Measurements from ENCODE around the gene EIF4ENIF1. TPM values are rescaled to one million over a fixed set of nuclear protein-coding genes. Genes with fewer than 3 reads are reported as not detected.
A peak's percentile ranks its signal among the peaks of the same experiment; 100 is the strongest.
"Not testable (repeated sequence)": the region's sequence is repeated elsewhere in the genome, so short reads cannot be mapped to it uniquely, and the experiment has no call there.

Gene EIF4ENIF1
- total RNA-seq, result 10 to 100 TPM; 36.5 to 49.5 TPM

DNA sequence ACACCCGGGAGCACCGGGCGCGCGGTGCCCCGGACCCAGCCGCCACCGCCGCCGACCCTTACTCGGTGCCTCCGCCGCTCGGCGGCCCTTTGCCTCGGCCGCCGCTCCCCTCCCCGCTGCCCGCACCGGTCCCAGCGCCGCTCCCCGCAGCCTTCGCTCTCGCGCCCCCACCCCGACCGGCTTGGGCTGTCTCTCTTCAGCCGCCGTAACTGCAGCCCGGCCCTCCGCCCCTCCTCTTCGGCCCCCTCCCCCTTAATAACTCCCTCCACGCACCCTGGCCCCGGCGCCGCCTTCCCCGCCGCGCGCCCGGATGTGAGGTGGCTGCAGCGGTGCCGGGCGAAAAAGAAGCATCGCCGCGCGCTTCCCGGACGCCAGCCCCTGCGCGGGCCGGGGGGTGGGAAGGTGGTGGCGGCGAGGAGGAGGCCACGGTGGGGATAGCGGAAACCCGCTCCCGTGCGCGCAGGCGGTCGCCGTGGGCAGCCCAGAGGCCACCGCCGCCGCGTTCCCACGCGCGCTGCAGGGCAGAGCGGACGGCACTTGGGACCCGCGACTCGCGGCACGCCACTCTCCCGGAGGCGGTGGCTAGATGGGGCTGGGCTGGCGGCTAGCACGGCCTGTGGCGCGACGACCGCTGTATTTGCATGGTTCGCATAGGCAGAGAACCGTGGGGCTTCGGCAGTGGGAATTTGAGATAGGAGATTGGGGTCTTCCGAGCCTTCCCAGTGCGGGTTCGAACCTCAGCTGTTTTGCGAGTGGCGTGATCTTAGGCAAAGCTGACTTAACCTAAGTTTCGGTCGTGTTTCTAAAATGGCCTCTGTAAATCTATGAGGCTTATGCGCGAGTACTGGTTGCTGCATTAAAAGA lies at the start of gene EIF4ENIF1:
Gene EIF4ENIF1 (minus strand): TSS at position 211 of the 864 bp plus-strand sequence. CDS start 1,124 bp downstream, outside the sequence.
- DNase-seq (ENCODE audit: low spot score in 2 of 2) (peak; percentile 74 to 82), ATAC-seq (peak; percentile 63 to 87)
- Mint-ChIP-seq H3K27ac (peak within 1 kb of the TSS; percentile 98 to 99), H3K36me3 (peaks cover 22 to 23% of the 10 kb centered on the region in 2 donors), H3K9me3 (no peaks in the 10 kb centered on the region)

- peak overlapping the region; percentile 84 to 91 for H3K27ac Mint-ChIP-seq
- peak; percentile 58 to 67 for ATAC-seq
- H3K9me3 Mint-ChIP-seq, result no peaks in the 10 kb centered on the region
- DNase-seq (ENCODE audit: low spot score in 2 of 2), result no peak
- peaks cover 20 to 45% of the 10 kb centered on the region in 2 donors for H3K36me3 Mint-ChIP-seq
These were observed 49.2 kb upstream of the EIF4ENIF1 start for GRCh38 chr22:31538815-31539214.

GRCh38 chr22:31537019-31537535 lies 47.4 kb upstream of the EIF4ENIF1 start:
- Mint-ChIP-seq H3K36me3 (peaks cover 20 to 60% of the 10 kb centered on the region in 2 donors), H3K27ac (peak overlapping the region; percentile 91 to 97), H3K9me3 (no peaks in the 10 kb centered on the region)
- ATAC-seq (peak; percentile 87 to 92), DNase-seq (ENCODE audit: low spot score in 2 of 2) (peak; percentile 40 to 76)

GRCh38 chr22:31533374-31533773 lies 43.7 kb upstream of the EIF4ENIF1 start:
- DNase-seq (ENCODE audit: low spot score in 2 of 2), result no peak
- Mint-ChIP-seq H3K27ac (peak overlapping the region; percentile 78 to 85), H3K36me3 (peaks cover 4 to 64% of the 10 kb centered on the region in 2 donors), H3K9me3 (no peaks in the 10 kb centered on the region)
- ATAC-seq, result no peak

DNA sequence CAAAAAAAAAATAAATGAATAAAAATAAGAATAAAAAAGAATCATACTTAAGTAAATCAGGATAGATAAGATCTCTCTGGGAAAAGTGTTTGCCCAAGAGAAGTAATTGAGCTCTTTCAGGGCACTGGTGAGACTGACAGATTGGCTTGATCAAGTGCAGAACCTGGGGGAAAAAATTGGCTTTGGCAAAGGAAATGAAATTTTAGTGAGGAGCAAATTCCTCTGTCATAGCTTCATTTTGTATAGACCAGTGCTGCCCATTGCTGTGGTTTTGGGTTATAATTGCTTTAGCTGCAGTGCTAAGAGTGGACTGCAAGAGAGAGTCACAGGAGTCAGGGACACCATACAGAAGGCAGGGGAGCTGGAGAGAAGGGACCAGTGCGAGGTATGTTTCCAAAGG lies 42.4 kb upstream of the EIF4ENIF1 start:
- H3K27ac Mint-ChIP-seq, result peak overlapping the region in 1 of 2 donors; percentile 78
- no peak for DNase-seq (ENCODE audit: low spot score in 2 of 2)
- H3K9me3 Mint-ChIP-seq, result no peaks in the 10 kb centered on the region
- ATAC-seq, result no peak
- H3K36me3 Mint-ChIP-seq, result peaks cover 4 to 60% of the 10 kb centered on the region in 2 donors

DNA sequence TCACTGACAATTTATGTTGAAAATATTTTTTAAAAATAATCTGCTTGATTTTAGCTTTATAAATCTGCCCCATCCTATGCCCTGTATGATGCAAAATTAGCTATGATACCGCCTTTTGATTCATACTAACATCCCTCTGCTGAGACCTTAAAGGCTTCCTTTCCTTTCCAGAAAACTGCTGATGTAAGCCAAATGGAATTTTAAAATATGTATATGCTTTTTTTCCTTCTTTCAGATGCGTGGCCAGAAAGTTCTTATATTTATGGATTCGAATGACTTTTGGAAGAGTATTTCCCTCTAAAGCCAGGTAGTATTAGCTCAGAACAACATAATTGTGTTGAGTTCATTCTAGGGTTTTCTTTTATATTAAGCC lies 41.2 kb upstream of the EIF4ENIF1 start:
- no peaks in the 10 kb centered on the region for H3K9me3 Mint-ChIP-seq
- H3K36me3 Mint-ChIP-seq, result peaks cover 4 to 68% of the 10 kb centered on the region in 2 donors
- ATAC-seq (no peak), DNase-seq (ENCODE audit: low spot score in 2 of 2) (no peak)
- H3K27ac Mint-ChIP-seq, result peak overlapping the region; percentile 36 to 78

DNA sequence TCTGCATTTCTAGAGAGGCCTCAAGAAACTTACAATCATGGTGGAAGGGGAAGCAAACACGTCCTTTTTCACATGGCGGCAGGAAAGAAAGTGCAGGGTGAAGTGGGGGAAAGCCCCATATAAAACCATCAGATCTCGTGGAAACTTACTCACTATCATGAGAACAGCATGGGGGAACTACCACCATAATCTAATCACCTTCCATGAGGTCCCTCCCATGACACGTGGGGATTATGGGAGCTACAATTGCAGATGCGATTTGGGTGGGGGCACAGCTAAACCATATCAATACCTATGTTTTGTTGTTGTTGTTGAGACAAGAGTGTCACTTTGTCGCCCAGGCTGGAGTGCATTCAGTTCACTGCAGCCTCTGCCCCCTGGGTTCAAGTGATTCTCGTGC lies 36.6 kb upstream of the EIF4ENIF1 start:
- H3K27ac Mint-ChIP-seq, result peak overlapping the region; percentile 92 to 98
- H3K9me3 Mint-ChIP-seq, result peaks cover 0 to 6% of the 10 kb centered on the region in 2 donors
- DNase-seq (ENCODE audit: low spot score in 2 of 2) (peak; percentile 24 to 63), ATAC-seq (peak; percentile 83 to 87)
- H3K36me3 Mint-ChIP-seq, result peaks cover 6 to 62% of the 10 kb centered on the region in 2 donors

GRCh38 chr22:31524132-31524531 lies 34.5 kb upstream of the EIF4ENIF1 start:
- DNase-seq (ENCODE audit: low spot score in 2 of 2); H3K9me3 Mint-ChIP-seq: not testable (repeated sequence)
- Mint-ChIP-seq H3K27ac (peak overlapping the region; percentile 92 to 98), H3K36me3 (peaks cover 6 to 55% of the 10 kb centered on the region in 2 donors)
- peak; percentile 39 to 68 for ATAC-seq

DNA sequence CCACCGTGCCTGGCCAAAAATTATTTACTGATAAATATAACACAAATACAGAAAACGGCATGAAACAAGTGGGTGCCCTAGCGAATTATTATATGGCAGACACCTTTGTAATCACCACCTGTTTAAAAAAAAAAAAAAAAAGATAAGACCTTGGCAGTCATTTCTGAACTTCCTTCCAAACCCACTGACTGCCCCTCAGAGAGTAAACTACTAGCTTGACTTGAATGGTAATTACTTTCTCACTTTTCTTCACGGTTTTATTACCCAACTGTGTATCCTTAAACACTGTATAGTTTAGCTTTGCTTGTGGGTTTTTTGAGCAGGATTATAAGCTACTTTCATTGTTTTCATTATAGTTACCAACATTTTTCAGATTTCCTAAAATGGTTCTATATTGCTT lies 30.4 kb upstream of the EIF4ENIF1 start:
- Mint-ChIP-seq H3K9me3 (peaks cover 0 to 3% of the 10 kb centered on the region in 2 donors), H3K36me3 (peaks cover 2 to 59% of the 10 kb centered on the region in 2 donors)

DNA sequence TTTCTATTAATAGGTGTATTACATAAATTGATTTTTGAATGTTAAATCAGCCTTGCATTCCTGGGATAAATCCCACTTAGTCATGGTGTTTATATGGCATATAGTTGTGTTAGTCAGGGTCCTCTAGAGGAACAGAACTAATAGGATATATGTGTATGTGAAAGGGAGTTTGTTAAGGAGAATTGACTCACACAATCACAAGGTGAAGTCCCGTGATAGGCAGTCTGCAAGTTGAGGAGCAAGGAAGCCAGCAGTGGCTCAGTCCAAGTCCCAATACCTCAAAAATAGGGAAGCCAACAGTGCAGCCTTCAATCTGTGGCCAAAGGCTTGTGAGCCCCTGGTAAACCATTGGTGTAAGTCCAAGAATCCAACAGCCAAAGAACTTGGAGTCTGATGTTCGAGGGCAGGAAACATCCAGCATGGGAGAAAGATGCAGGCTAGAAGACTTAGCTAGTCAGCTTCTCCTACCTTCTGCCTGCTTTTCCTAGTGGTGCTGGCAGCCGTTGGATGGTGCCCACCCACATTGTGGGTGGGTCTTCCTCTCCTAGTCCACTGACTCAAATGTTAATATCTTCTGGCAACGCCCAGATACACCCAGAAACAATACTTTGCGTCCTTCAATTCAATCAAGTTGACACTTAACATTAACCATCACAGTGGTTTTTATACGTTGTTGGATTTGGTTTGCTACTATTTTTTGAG lies 19.6 kb upstream of the EIF4ENIF1 start:
- H3K36me3 Mint-ChIP-seq, result peaks cover 26 to 64% of the 10 kb centered on the region in 2 donors
- ATAC-seq (no peak), DNase-seq (ENCODE audit: low spot score in 2 of 2) (no peak)
- peak overlapping the region; percentile 44 to 62 for H3K27ac Mint-ChIP-seq
- H3K9me3 Mint-ChIP-seq, result no peaks in the 10 kb centered on the region

More for the DNA sequence above, 30.4 kb upstream of the EIF4ENIF1 start:
- H3K27ac Mint-ChIP-seq, result no peak overlapping the region
- peak; percentile 46 to 49 for ATAC-seq
- DNase-seq (ENCODE audit: low spot score in 2 of 2), result no peak

GRCh38 chr22:31508536-31508935 lies 18.9 kb upstream of the EIF4ENIF1 start:
- Mint-ChIP-seq H3K9me3 (no peaks in the 10 kb centered on the region), H3K27ac (peak overlapping the region; percentile 62), H3K36me3 (peaks cover 26 to 63% of the 10 kb centered on the region in 2 donors)
- DNase-seq (ENCODE audit: low spot score in 2 of 2), result no peak
- peak in 1 of 2 donors; percentile 26 for ATAC-seq

DNA sequence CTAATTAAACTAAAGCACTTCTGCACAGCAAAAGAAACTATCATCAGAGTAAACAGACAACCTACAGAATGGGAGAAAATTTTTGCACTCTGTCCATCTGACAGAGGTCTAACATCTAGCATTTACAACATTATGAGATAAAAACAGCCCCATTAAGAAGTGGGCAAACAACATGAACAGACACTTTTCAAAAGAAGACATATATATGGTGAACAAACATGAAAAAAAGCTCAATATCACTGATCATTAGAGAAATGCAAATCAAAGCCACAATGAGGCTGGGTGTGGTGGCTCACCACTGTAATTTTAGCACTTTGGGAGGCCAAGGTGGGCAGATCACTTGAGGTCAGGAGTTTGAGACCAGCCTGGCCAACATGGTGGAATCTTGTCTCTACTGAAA lies 17.9 kb upstream of the EIF4ENIF1 start:
- not testable (repeated sequence) for H3K27ac Mint-ChIP-seq; ATAC-seq; H3K9me3 Mint-ChIP-seq; DNase-seq (ENCODE audit: low spot score in 2 of 2)
- peaks cover 26 to 61% of the 10 kb centered on the region in 2 donors for H3K36me3 Mint-ChIP-seq

DNA sequence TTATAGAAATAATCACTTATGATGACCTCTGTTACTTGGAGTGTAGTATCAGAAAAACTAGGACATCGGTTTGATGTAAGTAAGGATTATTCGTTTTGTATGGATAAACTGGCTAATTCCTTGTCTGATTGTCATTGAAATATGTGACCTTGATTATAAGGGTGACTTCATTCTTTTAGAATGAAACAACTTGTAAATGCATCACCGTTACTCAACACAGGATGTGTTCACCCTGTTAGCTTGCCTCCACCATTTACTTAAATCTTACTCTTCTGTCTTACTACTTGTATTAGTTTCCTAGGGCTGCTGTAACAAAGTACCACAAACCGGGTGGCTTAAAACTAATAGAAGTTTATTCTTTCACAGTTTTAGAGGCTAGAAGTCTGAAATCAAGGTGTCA lies 14.6 kb upstream of the EIF4ENIF1 start:
- DNase-seq (ENCODE audit: low spot score in 2 of 2) (no peak), ATAC-seq (peak; percentile 33 to 46)
- peaks cover 19 to 64% of the 10 kb centered on the region in 2 donors for H3K36me3 Mint-ChIP-seq
- H3K9me3 Mint-ChIP-seq, result no peaks in the 10 kb centered on the region
- H3K27ac Mint-ChIP-seq, result no peak overlapping the region

- Mint-ChIP-seq H3K9me3 (no peaks in the 10 kb centered on the region), H3K36me3 (peaks cover 11 to 64% of the 10 kb centered on the region in 2 donors), H3K27ac (peak overlapping the region in 1 of 2 donors; percentile 48)
- ATAC-seq (no peak), DNase-seq (ENCODE audit: low spot score in 2 of 2) (no peak)
These were observed 13.7 kb upstream of the EIF4ENIF1 start for GRCh38 chr22:31503211-31503964.

- Mint-ChIP-seq H3K27ac (peak overlapping the region; percentile 22 to 62), H3K9me3 (no peaks in the 10 kb centered on the region), H3K36me3 (peaks cover 14 to 63% of the 10 kb centered on the region in 2 donors)
- DNase-seq (ENCODE audit: low spot score in 2 of 2), result no peak
- ATAC-seq, result no peak
These were observed 12.1 kb upstream of the EIF4ENIF1 start for GRCh38 chr22:31501738-31502137.
